Breast epithelium (tissue), 4 donors: ENCODE results near the gene SFSWAP. TPM values are rescaled to one million over a fixed set of nuclear protein-coding genes. Genes with fewer than 3 reads are reported as not detected.

Experiments used
- DNase-seq, 2 donors: peaks; one replicate each; pipeline ENCODE4 v3.0.0-alpha.2; 2019; ENCODE audit warnings: low spot score in 2 of 2
- H3K27ac ChIP-seq, 2 donors: fragments of 200-600 bp; sonication (generic) in 1 of 2; one replicate each; pipeline ENCODE4 v1.5.1; 2016 to 2019; ENCODE audit warnings: mild to moderate bottlenecking in 1 of 2
- H3K27me3 ChIP-seq, 2 donors: fragments of 200-600 bp; sonication (generic) in 1 of 2; one replicate each; pipeline versions ENCODE4 v1.5.1 to v1.6.0; 2017 to 2019; ENCODE audit warnings: control low read depth in 1 of 2, mild to moderate bottlenecking in 1 of 2
- H3K36me3 ChIP-seq: fragments of 200-600 bp; one replicate; pipeline ENCODE4 v1.5.1; 2019
- H3K4me1 ChIP-seq, 2 donors: fragments of 200-600 bp; sonication (generic); one replicate each; pipeline ENCODE4 v1.5.1; 2016 to 2019; ENCODE audit warnings: control low read depth in 1 of 2
- H3K4me3 ChIP-seq, 3 donors: fragments of 200-600 bp; sonication (generic); 1 replicate in 2 of 3; 2 replicates in 1 of 3; pipeline ENCODE4 v1.5.1; 2016 to 2019; ENCODE audit warnings: mild to moderate bottlenecking in 3 of 3, moderate library complexity in 2 of 3
- H3K9me3 ChIP-seq, 2 donors: fragments of 200-600 bp; sonication (generic) in 1 of 2; one replicate each; pipeline ENCODE4 v1.5.1; 2016 to 2019; ENCODE audit warnings: control low read depth in 1 of 2
- POLR2A ChIP-seq: fragments of 450-650 bp; IDR thresholded peaks from one replicate; pipeline ENCODE4 v1.6.1; 2016; ENCODE audit warnings: antibody characterized with exemption, mild to moderate bottlenecking, moderate library complexity
- POLR2AphosphoS5 ChIP-seq, 3 donors: sonication (generic); formaldehyde crosslinking; IDR thresholded peaks; one replicate each; pipeline ENCODE4 v1.6.1; 2017; ENCODE audit warnings: antibody characterized with exemption in 3 of 3
- intact Hi-C: fragments of 100-400 bp; cut with DNase I; formaldehyde crosslinking; loops from one replicate; pipeline ENCODE4 v1.15.1; 2023; ENCODE audit warnings: low total_unique reads
- total RNA-seq, 3 donors: library from RNA; depleted of rRNA; stranded (reverse); fragments of >200 nt; gene quantifications; one replicate each; pipeline ENCODE4 v1.1.0, GENCODE V29; 2016
- TF ChIP-seq, protein P1 (sequence below), 3 donors: fragments of 450-650 bp; IDR thresholded peaks; one replicate each; pipeline ENCODE4 v1.5.1; 2016 to 2017; ENCODE audit warnings: antibody characterized with exemption in 3 of 3, mild to moderate bottlenecking in 3 of 3, moderate library complexity in 3 of 3

Gene SFSWAP
- total RNA-seq, 3 donors from 2014 or later, result 34.9 to 54.7 (median 49.8) TPM

DNA sequence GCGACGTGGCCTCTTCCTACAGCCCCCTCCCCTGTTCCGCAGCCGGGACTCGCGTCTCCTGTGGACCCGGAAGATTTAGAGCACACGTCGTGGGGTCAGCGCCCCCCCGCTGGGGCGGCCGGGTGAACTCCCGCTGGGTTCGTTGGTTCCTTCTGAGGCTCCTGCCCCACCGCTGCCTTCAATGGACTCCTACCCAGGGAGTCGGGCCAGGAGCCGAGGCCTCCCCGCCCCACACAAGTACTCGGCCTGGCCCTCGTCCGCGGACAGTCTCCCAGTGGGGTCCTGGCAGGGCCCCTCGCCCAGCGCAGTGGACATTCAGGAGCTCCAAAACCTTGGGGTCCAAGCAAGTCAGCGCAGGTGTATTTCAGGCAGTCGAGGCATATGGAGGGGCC, 118.5 kb downstream of the SFSWAP start:
- Histone ChIP-seq H3K4me1 (peaks cover 10 to 16% of the 10 kb centered on the region in 2 donors), H3K36me3 (no peaks in the 10 kb centered on the region), H3K27ac (peak overlapping the region in 1 of 2 donors; percentile 91), H3K4me3 (peak overlapping the region; percentile 56 to 83 (median 59)), H3K9me3 (peaks cover 0 to 2% of the 10 kb centered on the region in 2 donors), H3K27me3 (no peaks in the 10 kb centered on the region)
- TF ChIP-seq POLR2A, result no peak
- TF ChIP-seq POLR2AphosphoS5 (IDR thresholded peaks at IDR 0.05), result no peak
- TF ChIP-seq, protein P1, sequence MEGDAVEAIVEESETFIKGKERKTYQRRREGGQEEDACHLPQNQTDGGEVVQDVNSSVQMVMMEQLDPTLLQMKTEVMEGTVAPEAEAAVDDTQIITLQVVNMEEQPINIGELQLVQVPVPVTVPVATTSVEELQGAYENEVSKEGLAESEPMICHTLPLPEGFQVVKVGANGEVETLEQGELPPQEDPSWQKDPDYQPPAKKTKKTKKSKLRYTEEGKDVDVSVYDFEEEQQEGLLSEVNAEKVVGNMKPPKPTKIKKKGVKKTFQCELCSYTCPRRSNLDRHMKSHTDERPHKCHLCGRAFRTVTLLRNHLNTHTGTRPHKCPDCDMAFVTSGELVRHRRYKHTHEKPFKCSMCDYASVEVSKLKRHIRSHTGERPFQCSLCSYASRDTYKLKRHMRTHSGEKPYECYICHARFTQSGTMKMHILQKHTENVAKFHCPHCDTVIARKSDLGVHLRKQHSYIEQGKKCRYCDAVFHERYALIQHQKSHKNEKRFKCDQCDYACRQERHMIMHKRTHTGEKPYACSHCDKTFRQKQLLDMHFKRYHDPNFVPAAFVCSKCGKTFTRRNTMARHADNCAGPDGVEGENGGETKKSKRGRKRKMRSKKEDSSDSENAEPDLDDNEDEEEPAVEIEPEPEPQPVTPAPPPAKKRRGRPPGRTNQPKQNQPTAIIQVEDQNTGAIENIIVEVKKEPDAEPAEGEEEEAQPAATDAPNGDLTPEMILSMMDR (IDR thresholded peaks at IDR 0.05), result no peak
- intact Hi-C loops, result no loop called here
- DNase-seq, result no peak

DNA sequence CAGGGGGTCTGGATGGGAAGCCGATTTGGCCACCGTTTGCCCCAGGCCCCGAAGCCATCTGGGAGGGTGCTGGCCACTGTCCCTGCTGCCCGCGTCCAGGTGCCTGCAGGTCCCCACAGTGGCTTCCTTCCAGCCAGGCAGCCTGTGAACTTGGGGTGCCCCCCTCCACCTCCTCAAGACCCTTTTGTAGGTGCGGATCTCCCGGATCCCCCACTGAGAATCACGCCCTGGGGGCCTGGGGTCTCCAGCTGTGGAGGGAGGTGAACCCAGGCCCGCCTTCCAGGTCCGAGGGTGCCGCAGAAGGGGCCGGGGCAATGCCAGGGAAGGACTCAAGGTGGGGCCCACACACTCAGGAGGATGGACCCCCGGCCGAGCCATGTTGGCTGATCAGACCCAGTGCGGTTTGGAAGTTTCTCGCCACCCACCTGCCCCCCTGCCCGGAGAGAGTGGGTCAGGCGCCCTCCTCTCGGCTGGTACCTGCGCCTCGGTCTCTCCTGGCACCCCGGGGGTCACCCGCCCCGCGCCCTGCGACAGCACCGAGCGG, 119.0 kb downstream of the SFSWAP start:
- intact Hi-C loops, result no loop called here
- DNase-seq, result no peak
- TF ChIP-seq POLR2AphosphoS5 (IDR thresholded peaks at IDR 0.05), result no peak
- TF ChIP-seq, protein P1 (IDR thresholded peaks at IDR 0.05), result no peak
- no peak for TF ChIP-seq POLR2A
- H3K27ac ChIP-seq, result peak overlapping the region; percentile 54 to 91
- peaks cover 10 to 15% of the 10 kb centered on the region in 2 donors for H3K4me1 ChIP-seq
- no peaks in the 10 kb centered on the region for H3K9me3 ChIP-seq
- no peaks in the 10 kb centered on the region for H3K27me3 ChIP-seq
- peak overlapping the region; percentile 56 to 83 (median 59) for H3K4me3 ChIP-seq
- no peaks in the 10 kb centered on the region for H3K36me3 ChIP-seq

DNA sequence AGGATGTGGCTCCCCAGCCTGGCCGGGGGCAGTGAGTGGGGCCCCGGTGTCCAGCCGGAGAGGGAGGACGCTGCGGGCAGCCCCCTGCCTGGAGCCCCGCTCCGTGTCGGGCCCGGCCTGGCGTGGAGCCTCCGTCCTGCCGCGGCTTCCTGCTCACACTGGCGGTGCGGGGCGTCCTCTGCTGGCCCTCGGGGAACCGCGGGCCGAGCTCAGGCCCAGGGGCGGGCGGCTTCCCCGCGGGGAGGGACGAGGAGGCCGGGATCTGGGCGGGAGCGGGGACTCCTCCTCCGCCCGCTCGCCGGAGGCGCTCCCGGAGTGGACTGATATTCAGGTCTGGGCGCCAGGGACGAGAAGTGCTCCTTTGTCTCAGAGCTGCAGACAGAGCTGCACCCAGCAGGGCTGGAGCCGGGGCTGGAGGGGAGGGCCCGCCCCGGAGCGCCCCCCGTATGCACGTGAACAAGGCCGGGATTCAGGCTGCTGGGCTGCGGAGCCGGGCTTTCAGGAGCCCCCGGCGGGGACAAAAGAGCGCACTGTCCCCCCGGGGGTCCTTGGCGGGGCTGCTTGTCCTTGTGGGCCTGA, 119.5 kb downstream of the SFSWAP start:
- H3K9me3 ChIP-seq, result no peaks in the 10 kb centered on the region
- intact Hi-C loops, result no loop called here
- no peaks in the 10 kb centered on the region for H3K36me3 ChIP-seq
- H3K4me1 ChIP-seq, result peaks cover 10 to 11% of the 10 kb centered on the region in 2 donors
- peak; percentile 50 to 79 for DNase-seq
- peak overlapping the region; percentile 54 to 91 for H3K27ac ChIP-seq
- no peaks in the 10 kb centered on the region for H3K27me3 ChIP-seq
- no peak for TF ChIP-seq POLR2AphosphoS5 (IDR thresholded peaks at IDR 0.05)
- TF ChIP-seq, protein P1 (IDR thresholded peaks at IDR 0.05), result peak in 2 of 3 donors; percentile 18 to 33
- TF ChIP-seq POLR2A, result no peak
- peak overlapping the region; percentile 56 to 83 (median 59) for H3K4me3 ChIP-seq

DNA sequence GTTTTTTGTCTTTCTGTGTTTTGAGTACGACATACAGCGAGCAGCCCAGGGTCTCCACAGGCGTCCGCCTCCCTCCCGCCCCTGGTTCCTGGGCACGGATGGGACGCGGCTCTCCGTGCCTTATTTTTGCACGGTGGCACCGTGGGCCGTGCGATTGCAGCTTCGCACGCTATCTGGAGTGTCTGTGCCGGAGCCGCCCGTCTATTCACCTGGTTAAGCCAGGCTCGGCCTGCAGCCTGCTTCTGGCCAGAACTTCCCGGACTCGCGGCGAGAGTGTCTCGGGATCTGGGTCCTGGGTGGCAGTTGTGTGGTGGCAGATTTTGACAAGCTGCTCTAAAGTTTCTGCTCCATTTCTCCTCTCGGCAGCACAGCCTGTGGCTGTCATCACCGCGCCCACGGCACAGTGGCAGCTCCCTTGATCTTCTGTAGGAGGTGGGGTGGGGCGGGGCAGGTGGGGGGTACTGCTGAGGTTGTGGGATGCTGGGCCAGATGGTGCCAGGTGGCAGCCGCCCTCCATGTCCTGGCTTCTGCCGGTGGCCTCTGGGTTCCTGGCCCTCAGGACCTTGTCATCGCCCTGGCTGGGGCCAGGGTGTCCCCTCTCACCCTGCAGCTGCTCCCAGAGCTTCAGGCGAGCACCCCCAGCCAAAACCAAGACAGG, 120.2 kb downstream of the SFSWAP start:
- H3K36me3 ChIP-seq, result no peaks in the 10 kb centered on the region
- DNase-seq, result no peak
- H3K27ac ChIP-seq, result peak overlapping the region; percentile 55 to 91
- TF ChIP-seq POLR2A, result no peak
- no peak for TF ChIP-seq POLR2AphosphoS5 (IDR thresholded peaks at IDR 0.05)
- TF ChIP-seq, protein P1 (IDR thresholded peaks at IDR 0.05), result no peak
- intact Hi-C loops, result no loop called here
- peaks cover 10 to 11% of the 10 kb centered on the region in 2 donors for H3K4me1 ChIP-seq
- H3K4me3 ChIP-seq, result peak overlapping the region; percentile 56 to 83 (median 59)
- H3K9me3 ChIP-seq, result no peaks in the 10 kb centered on the region
- no peaks in the 10 kb centered on the region for H3K27me3 ChIP-seq

DNA sequence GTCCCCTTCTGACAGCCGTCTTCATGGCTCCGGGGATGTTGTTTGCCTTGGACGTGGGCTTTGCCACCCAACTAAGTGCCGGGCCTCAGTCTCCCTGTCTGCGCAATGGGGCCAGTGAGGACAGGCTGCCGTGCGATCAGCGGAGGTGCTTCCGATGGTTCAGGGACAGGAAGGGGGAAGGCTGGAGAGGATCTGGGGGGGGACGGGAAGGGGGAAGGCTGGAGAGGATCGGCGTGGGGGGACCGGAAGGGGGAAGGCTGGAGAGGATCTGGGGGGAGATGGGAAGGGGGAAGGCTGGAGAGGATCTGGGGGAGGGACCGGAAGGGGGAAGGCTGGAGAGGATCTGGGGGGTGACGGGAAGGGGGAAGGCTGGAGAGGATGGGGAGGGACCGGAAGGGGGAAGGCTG, 120.7 kb downstream of the SFSWAP start:
- Histone ChIP-seq H3K4me3 (peak overlapping the region; percentile 56 to 83 (median 59)), H3K27me3 (no peaks in the 10 kb centered on the region), H3K27ac (peak overlapping the region; percentile 55 to 91), H3K4me1 (peaks cover 10 to 11% of the 10 kb centered on the region in 2 donors), H3K9me3 (no peaks in the 10 kb centered on the region), H3K36me3 (no peaks in the 10 kb centered on the region)
- intact Hi-C loops, result no loop called here
- TF ChIP-seq, protein P1 (IDR thresholded peaks at IDR 0.05), result no peak
- TF ChIP-seq POLR2A, result no peak
- TF ChIP-seq POLR2AphosphoS5 (IDR thresholded peaks at IDR 0.05), result no peak
- DNase-seq, result no peak
